Muscle layer of duodenum (tissue), 2 donors: ENCODE results near the gene EWSR1.
"Not testable (repeated sequence)": the region's sequence is repeated elsewhere in the genome, so short reads cannot be mapped to it uniquely, and the experiment has no call there.

ENCODE experiments used
- H3K27ac ChIP-seq: one replicate; pipeline ENCODE4 v1.7.0; 2013; ENCODE audit warnings: mild to moderate bottlenecking, low read length
- H3K27me3 ChIP-seq: one replicate; pipeline ENCODE4 v1.7.0; 2013; ENCODE audit warnings: low read depth, mild to moderate bottlenecking, control low read depth, low read length
- H3K36me3 ChIP-seq, 2 donors: one replicate each; pipeline ENCODE4 v1.7.0; 2013; ENCODE audit warnings: low read length in 2 of 2, control low read depth in 1 of 2, mild to moderate bottlenecking in 1 of 2; ENCODE audit not compliant: insufficient read depth in 2 of 2, control insufficient read depth in 1 of 2
- H3K4me1 ChIP-seq, 2 donors: one replicate each; pipeline ENCODE4 v1.7.0; 2013; ENCODE audit warnings: low read length in 2 of 2, mild to moderate bottlenecking in 2 of 2, control low read depth in 1 of 2, moderate library complexity in 1 of 2; ENCODE audit not compliant: insufficient read depth in 2 of 2, control insufficient read depth in 1 of 2
- H3K4me3 ChIP-seq, 2 donors: one replicate each; pipeline ENCODE4 v1.7.0; 2013; ENCODE audit warnings: low read length in 2 of 2, low read depth in 1 of 2, mild to moderate bottlenecking in 1 of 2
- H3K9me3 ChIP-seq, 2 donors: one replicate each; pipeline ENCODE4 v1.7.0; 2013; ENCODE audit warnings: low read length in 2 of 2, control low read depth in 1 of 2, mild to moderate bottlenecking in 1 of 2; ENCODE audit not compliant: control insufficient read depth in 1 of 2
- donor health status: healthy.

Gene EWSR1

GRCh38 chr22:29231971-29232959 is 35.8 kb upstream of the EWSR1 start:
- Histone ChIP-seq H3K9me3 (no peaks in the 10 kb centered on the region), H3K27ac (no peak overlapping the region), H3K36me3 (no peaks in the 10 kb centered on the region), H3K27me3 (no peaks in the 10 kb centered on the region), H3K4me3 (no peak overlapping the region), H3K4me1 (no peaks in the 10 kb centered on the region)

- Histone ChIP-seq H3K9me3 (no peaks in the 10 kb centered on the region), H3K4me1 (no peaks in the 10 kb centered on the region), H3K36me3 (no peaks in the 10 kb centered on the region), H3K27me3 (no peaks in the 10 kb centered on the region), H3K27ac (no peak overlapping the region), H3K4me3 (no peak overlapping the region)
Observed at GRCh38 chr22:29233277-29233877, 34.7 kb upstream of the EWSR1 start.

GRCh38 chr22:29240481-29240880 is 27.6 kb upstream of the EWSR1 start:
- not testable (repeated sequence) for H3K4me3 ChIP-seq, H3K9me3 ChIP-seq, H3K27ac ChIP-seq, H3K27me3 ChIP-seq, H3K4me1 ChIP-seq, H3K36me3 ChIP-seq

GRCh38 chr22:29243874-29244446 is 24.1 kb upstream of the EWSR1 start:
- Histone ChIP-seq H3K27ac (no peak overlapping the region), H3K9me3 (peaks cover 0 to 7% of the 10 kb centered on the region in 2 donors), H3K4me3 (no peak overlapping the region), H3K4me1 (no peaks in the 10 kb centered on the region), H3K27me3 (no peaks in the 10 kb centered on the region), H3K36me3 (no peaks in the 10 kb centered on the region)

- H3K36me3 ChIP-seq: no peaks in the 10 kb centered on the region
- H3K27me3 ChIP-seq: no peaks in the 10 kb centered on the region
- no peak overlapping the region for H3K27ac ChIP-seq
- H3K4me3 ChIP-seq: no peak overlapping the region
- peaks cover 0 to 7% of the 10 kb centered on the region in 2 donors for H3K9me3 ChIP-seq
- H3K4me1 ChIP-seq: no peaks in the 10 kb centered on the region
Observed at GRCh38 chr22:29244785-29245625, 23.1 kb upstream of the EWSR1 start.

GRCh38 chr22:29245626-29246385 is 22.3 kb upstream of the EWSR1 start:
- Histone ChIP-seq H3K9me3 (peaks cover 0 to 7% of the 10 kb centered on the region in 2 donors), H3K27ac (no peak overlapping the region), H3K4me1 (no peaks in the 10 kb centered on the region), H3K36me3 (no peaks in the 10 kb centered on the region), H3K4me3 (no peak overlapping the region), H3K27me3 (no peaks in the 10 kb centered on the region)

GRCh38 chr22:29247891-29248290 is 20.2 kb upstream of the EWSR1 start:
- not testable (repeated sequence) for H3K27me3 ChIP-seq, H3K4me3 ChIP-seq, H3K9me3 ChIP-seq, H3K36me3 ChIP-seq, H3K4me1 ChIP-seq, H3K27ac ChIP-seq

GRCh38 chr22:29251265-29251664 is 16.8 kb upstream of the EWSR1 start:
- Histone ChIP-seq H3K36me3 (no peaks in the 10 kb centered on the region), H3K4me1 (no peaks in the 10 kb centered on the region)

GRCh38 chr22:29251981-29252911 is 15.8 kb upstream of the EWSR1 start:
- no peak overlapping the region for H3K27ac ChIP-seq
- no peaks in the 10 kb centered on the region for H3K36me3 ChIP-seq
- no peaks in the 10 kb centered on the region for H3K4me1 ChIP-seq

More at GRCh38 chr22:29251265-29251664, 16.8 kb upstream of the EWSR1 start:
- H3K9me3 ChIP-seq: no peaks in the 10 kb centered on the region
- no peaks in the 10 kb centered on the region for H3K27me3 ChIP-seq
- no peak overlapping the region for H3K27ac ChIP-seq
- no peak overlapping the region for H3K4me3 ChIP-seq

More at GRCh38 chr22:29251981-29252911, 15.8 kb upstream of the EWSR1 start:
- Histone ChIP-seq H3K4me3 (no peak overlapping the region), H3K27me3 (no peaks in the 10 kb centered on the region), H3K9me3 (no peaks in the 10 kb centered on the region)
